Tongue (tissue), 2 donors: ENCODE measurements around the gene RGS6. TPM values are rescaled to one million over a fixed set of nuclear protein-coding genes. Genes with fewer than 3 reads are reported as not detected.

Experiments
- DNase-seq: peaks from one replicate; pipeline ENCODE4 v3.0.0-alpha.2; 2015
- total RNA-seq: library from RNA; depleted of rRNA; stranded (reverse); fragments of >200 nt; gene quantifications from one replicate; pipeline ENCODE4 v1.2.3, GENCODE V29; 2014

The RGS6 gene
- total RNA-seq, 1 donor from 2014 or later, result 5.6 TPM

GRCh38 chr14:72594099-72594901 is 662.1 kb downstream of the RGS6 start:
- DNase-seq, result no peak

- DNase-seq, result no peak
Observed at GRCh38 chr14:72595152-72595862, 663.1 kb downstream of the RGS6 start.

- no peak for DNase-seq
Observed at GRCh38 chr14:72597252-72598233, 665.3 kb downstream of the RGS6 start.

DNA sequence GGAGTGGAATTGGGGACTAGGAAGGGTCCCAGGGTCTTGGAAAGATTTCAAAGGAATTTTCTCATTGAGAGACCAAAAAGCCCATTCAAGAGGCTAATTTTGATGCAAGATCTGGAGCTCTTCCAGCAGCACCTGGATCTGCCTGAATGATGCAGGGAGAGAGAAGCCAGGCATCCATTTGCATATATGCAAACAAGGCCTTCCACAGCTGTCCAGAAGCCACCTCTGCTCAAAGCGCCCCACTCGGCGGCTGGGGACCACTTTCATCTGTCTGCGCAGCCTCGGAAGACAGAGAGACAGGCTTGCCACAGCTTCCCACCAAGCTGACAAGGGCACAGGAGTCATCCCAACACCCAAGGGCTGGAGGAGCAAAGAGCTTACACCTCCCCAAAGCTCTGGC is 666.1 kb downstream of the RGS6 start:
- DNase-seq, result no peak

DNA sequence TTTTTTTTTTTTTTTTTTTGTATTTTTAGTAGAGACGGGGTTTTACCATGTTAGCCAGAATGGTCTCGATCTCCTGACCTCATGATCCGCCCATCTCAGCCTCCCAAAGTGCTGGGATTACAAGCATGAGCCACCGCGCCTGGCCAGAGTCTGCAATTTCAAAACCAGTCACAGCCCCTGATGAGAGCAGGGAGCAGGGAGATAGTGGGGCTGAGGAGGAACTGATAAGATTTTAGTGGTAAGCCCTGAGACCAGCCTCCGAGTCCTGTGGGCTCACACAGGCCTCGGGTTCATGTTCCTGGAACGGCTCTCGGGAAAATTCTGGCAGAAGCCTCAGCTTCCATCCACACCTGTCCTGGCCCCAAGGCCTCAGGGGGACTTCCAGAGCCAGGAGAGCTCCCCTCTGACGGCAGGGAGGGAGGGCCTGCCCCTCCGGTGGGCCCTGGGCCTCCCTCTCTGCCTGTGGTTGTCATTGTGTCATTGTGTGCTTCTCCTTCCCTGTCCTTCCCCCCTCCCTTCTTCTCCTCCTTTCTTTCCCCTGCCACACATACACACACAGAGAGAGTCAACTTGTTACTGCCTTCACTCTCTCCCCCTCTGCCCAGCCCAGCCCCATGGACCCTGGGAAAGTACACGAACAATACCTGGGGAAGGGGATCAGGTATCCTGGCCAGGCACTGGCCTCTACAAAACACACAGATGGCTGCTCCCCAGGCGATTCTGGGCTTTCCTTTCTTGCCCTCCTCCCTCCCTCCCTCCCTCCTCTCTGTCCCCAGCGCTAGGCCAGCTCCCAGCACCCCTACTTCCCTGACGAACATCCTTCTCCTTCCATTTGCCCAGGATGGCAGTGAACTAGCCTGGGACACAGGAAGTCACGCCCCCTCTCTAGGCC is 667.6 kb downstream of the RGS6 start:
- DNase-seq, result peak; percentile 27

GRCh38 chr14:72600551-72601330 is 668.5 kb downstream of the RGS6 start:
- DNase-seq, result no peak

DNA sequence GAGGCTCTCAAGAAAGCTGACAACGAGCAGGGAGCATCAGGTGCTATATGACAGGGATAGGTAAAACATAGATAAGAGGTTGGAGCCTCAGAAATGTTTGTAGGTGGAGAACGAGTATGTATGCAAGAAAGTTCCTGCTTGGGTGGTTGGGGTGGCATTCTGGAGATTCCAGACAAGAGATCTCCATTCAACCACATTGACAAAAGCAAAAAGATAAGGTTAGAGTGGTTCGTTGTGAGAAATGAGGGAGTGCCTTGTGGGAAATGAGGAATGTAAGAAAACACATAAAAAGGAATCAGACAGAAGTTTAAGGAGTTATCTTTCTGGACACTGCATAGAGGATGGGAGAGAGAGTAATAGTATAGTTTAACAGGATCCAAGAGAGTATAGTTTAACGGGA is 671.4 kb downstream of the RGS6 start:
- DNase-seq, result no peak

- DNase-seq, result no peak
Observed at GRCh38 chr14:72604133-72604532, 671.9 kb downstream of the RGS6 start.

- no peak for DNase-seq
Observed at GRCh38 chr14:72605096-72605920, 673.1 kb downstream of the RGS6 start.

DNA sequence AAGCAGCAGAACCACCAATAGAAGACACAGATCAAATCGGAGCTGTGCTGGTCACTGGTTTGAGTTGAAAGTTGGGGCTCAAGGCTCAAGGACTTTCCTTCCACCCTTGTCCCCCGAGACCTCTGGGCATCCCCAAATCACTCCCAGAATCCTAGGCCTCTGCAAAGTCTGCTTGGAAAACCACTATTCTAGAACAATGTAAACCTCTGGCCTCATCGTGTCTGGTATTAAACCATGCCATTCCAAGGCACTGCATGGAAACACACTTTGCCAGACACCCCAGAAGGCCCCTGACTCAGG is 673.6 kb downstream of the RGS6 start:
- DNase-seq, result no peak

- no peak for DNase-seq
Observed at GRCh38 chr14:72606879-72607278, 674.6 kb downstream of the RGS6 start.

DNA sequence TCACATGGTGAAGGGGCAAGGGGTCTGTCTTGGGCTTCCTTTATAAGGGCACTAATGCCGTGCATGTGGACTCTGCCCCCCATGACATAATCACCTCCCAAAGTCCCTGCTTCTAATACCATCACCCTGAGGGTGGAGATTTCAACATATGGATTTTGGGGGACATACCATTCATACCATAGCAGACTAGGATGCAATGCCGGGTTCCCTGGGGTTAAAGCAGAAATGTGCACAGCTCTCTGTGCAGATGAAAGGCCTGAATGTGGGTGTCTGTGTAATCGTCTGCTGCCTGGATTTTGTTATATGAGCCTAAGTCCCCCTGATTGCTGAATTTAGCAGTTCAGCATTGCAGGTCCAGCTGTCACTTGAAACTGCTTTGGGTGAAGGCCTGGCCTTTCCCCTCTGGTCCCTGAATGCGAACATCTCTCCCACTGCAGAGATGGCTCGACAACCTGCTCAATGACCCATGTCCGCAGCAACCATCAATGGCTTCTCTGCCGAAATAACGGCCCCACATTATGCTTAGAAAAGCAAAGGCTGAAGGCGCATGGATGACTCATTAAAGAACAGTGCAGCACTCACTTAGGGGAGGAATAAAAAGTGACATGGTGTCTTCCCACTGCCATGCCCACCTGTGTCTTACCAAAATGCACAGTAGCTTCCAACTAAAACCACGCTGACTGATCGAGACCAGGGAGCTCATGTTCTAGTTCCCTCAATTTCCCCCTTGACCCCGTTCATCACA is 675.3 kb downstream of the RGS6 start:
- DNase-seq, result no peak

GRCh38 chr14:72608391-72609204 is 676.4 kb downstream of the RGS6 start:
- DNase-seq, result no peak

GRCh38 chr14:72609205-72609916 is 677.1 kb downstream of the RGS6 start:
- DNase-seq, result no peak

GRCh38 chr14:72610096-72610830 is 678.0 kb downstream of the RGS6 start:
- no peak for DNase-seq

DNA sequence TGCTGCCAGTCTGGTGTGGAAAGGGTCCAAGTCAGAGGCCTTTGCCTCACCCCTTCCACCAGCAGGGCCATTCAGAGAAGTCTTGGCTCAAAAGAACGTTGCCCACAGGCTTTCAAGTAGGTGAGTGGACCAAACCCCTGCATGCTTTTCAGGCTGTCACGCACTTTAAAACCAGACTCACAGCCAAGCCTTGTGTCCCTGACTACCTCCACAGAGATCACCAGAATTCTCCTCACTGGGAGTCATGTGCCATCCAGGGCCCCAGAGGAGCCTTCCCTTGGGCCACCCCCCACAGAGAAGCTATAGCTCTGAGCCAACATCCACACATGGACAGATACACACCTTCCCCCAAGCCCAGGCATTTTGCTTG is 678.6 kb downstream of the RGS6 start:
- DNase-seq, result no peak

- no peak for DNase-seq
Observed at GRCh38 chr14:72611506-72611905, 679.3 kb downstream of the RGS6 start.
